Activated CD8-positive, alpha-beta memory T cell treated with anti-CD3 and anti-CD28 coated beads, Interleukin-2, amount 10 ng/mL, durations not matched to agents 7 days and 5 days (primary cell): ENCODE measurements around the gene ALPK3. TPM values are rescaled to one million over a fixed set of nuclear protein-coding genes. Genes with fewer than 3 reads are reported as not detected.
"Not testable (repeated sequence)": the region's sequence is repeated elsewhere in the genome, so short reads cannot be mapped to it uniquely, and the experiment has no call there.

ENCODE experiments used
- ATAC-seq: fragments of 150-1000 bp; cut with Tn5 transposase; one replicate; pipeline ENCODE4 v1.10.0; 2021; ENCODE audit warnings: moderate library complexity
- CTCF ChIA-PET: fragments of 350-600 bp; sonication (Branson Sonifier 250); formaldehyde crosslinking; loops from one replicate; lab custom pipeline; 2021; ENCODE audit warnings: antibody characterized with exemption; lab: Charles Lee
- DNase-seq: peaks from one replicate; pipeline ENCODE4 v3.0.0-alpha.2; 2020
- H3K27ac Mint-ChIP-seq: one replicate; pipeline ENCODE4 v1.8.0; 2021; ENCODE audit warnings: mild to moderate bottlenecking, mixed read lengths
- H3K27me3 Mint-ChIP-seq: one replicate; pipeline ENCODE4 v1.8.0; 2021; ENCODE audit warnings: mixed read lengths
- H3K36me3 Mint-ChIP-seq: one replicate; pipeline ENCODE4 v1.8.0; 2021; ENCODE audit warnings: mild to moderate bottlenecking, mixed read lengths
- H3K4me1 Mint-ChIP-seq: one replicate; pipeline ENCODE4 v1.8.0; 2021; ENCODE audit warnings: mixed read lengths
- H3K4me3 Mint-ChIP-seq: one replicate; pipeline ENCODE4 v1.8.0; 2021; ENCODE audit warnings: mild to moderate bottlenecking, moderate library complexity, mixed read lengths
- H3K9me3 Mint-ChIP-seq: one replicate; pipeline ENCODE4 v1.8.0; 2022; ENCODE audit warnings: low read depth, mixed read lengths
- total RNA-seq, 2 experiments: library from RNA; stranded (reverse); gene quantifications; one replicate each; pipeline ENCODE4 v1.2.3, GENCODE V29; 2021

ALPK3 gene
- total RNA-seq, 2 experiments from 2014 or later = 0.23 to 0.35 TPM

DNA sequence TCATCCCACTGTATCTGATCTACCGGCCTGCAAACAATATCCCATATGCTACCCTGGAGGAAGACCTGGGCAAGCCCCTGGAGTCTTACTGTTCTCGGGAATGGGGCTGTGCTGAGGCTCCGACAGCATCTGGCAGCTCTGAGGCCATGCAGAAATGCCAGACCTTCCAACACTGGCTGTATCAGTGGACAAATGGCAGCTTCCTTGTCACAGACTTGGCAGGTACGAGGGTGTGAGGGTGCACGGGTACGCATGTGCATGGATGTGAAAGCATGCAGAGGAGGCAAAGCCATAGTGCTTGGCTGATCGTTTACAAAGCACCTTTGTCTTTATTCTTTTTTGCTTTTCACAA, 47.3 kb downstream of the ALPK3 start:
- H3K27me3 Mint-ChIP-seq = peaks cover 2% of the 10 kb centered on the region
- H3K9me3 Mint-ChIP-seq = no peaks in the 10 kb centered on the region
- CTCF ChIA-PET = interaction anchor here (1.0 to 1.5 kb wide), 2 partner anchors 10 to 294 kb away, joined by 3 read pairs; no protein-coding TSS in a partner anchor
- H3K27ac Mint-ChIP-seq = no peak overlapping the region
- no peak for ATAC-seq
- H3K4me1 Mint-ChIP-seq = no peaks in the 10 kb centered on the region
- H3K36me3 Mint-ChIP-seq = no peaks in the 10 kb centered on the region
- DNase-seq = no peak
- no peak overlapping the region for H3K4me3 Mint-ChIP-seq

DNA sequence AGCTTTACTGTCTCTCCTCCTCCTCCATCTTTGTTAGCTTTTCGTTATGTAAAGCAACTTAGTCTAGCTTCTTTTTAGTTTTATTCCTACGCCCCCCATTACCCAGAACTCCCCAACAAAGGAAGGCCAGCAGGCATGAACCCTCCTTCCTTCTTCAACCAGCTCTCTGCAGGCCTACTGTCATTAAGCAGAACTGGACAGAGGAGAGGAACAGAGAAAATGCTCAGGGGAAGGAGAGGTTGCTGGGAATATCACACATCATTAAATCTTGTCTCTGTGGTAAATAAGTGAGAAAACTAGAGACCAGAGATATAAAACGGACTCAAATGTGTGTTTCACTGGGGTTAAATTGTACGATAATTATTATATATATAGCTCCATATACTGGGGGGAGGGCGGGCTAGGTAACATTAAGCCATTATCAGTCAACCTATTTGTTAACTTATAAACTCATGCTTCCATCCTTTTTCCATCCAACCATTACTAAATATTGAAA, 48.0 kb downstream of the ALPK3 start:
- Mint-ChIP-seq H3K4me3 (no peak overlapping the region), H3K36me3 (no peaks in the 10 kb centered on the region), H3K4me1 (no peaks in the 10 kb centered on the region), H3K9me3 (no peaks in the 10 kb centered on the region), H3K27me3 (peaks cover 2% of the 10 kb centered on the region), H3K27ac (no peak overlapping the region)
- CTCF ChIA-PET = interaction anchor here (1.0 to 1.5 kb wide), 2 partner anchors 9 to 294 kb away, joined by 3 read pairs; no protein-coding TSS in a partner anchor
- DNase-seq (no peak), ATAC-seq (no peak)

DNA sequence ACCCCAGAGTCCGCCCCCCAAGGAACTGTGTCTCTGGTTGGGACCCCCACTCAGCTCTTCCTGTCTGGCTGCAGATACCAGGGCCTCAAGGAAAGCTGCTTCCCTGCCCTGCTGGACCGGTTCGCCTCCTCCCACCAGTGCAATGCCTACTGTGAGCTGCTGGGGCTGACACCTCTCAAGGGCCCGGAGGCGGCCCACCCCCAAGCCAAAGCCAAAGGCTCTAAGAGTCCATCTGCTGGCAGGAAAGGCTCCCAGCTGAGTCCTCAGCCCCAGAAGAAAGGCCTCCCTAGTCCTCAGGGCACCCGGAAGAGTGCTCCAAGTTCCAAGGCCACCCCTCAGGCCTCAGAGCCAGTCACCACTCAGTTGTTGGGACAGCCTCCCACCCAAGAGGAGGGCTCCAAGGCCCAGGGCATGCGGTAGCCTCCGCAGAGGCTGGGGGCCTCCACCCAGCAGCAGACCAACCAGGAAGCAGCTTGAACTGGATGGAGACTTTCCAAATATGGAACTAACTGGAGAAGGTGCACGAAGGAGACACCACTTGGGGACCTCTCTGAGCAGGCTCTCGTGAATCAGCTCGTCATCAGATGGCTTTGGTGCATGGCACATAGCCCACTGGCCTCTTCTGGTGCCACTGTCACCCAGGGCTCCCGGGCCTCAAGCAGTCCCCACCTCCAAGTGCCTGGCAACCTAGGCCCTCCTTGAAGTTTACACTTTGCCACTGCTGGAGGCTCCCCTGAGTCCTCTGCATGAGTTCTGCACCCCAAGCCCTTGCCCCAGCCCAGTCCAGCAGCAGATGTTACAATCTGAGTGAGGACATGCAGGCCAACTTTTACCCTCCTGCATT, 51.1 kb downstream of the ALPK3 start:
- Mint-ChIP-seq H3K27me3 (no peaks in the 10 kb centered on the region), H3K36me3 (no peaks in the 10 kb centered on the region), H3K9me3 (no peaks in the 10 kb centered on the region), H3K4me3 (no peak overlapping the region), H3K27ac (no peak overlapping the region), H3K4me1 (no peaks in the 10 kb centered on the region)
- ATAC-seq = no peak
- CTCF ChIA-PET = no interaction called here
- no peak for DNase-seq

DNA sequence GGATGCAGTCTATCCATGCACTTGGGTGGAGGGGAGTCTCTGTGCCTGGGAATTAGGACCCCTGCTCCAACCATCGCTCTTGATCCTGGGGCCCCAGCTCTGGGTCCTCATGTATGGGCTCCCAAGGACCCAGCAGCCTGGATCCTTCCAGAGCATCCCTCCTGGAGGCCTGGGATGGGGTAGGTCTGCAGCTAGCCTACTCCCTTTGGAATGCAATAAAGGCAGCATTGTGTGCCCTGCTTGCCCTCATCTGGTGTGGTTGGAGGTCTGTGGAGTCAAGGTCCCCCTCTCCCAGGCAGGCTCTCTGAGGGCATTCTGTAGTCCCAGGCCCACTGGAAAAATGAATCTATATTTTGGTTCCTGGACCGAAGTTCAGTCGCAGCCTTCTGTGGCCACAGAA, 52.4 kb downstream of the ALPK3 start:
- H3K27me3 Mint-ChIP-seq = no peaks in the 10 kb centered on the region
- H3K4me3 Mint-ChIP-seq = no peak overlapping the region
- no peaks in the 10 kb centered on the region for H3K9me3 Mint-ChIP-seq
- CTCF ChIA-PET = interaction anchor here (1.3 kb wide), 1 partner anchor 271 kb away, joined by 3 read pairs; no protein-coding TSS in a partner anchor
- H3K36me3 Mint-ChIP-seq = no peaks in the 10 kb centered on the region
- ATAC-seq (no peak), DNase-seq (no peak)
- H3K4me1 Mint-ChIP-seq = peaks cover 2% of the 10 kb centered on the region
- no peak overlapping the region for H3K27ac Mint-ChIP-seq

DNA sequence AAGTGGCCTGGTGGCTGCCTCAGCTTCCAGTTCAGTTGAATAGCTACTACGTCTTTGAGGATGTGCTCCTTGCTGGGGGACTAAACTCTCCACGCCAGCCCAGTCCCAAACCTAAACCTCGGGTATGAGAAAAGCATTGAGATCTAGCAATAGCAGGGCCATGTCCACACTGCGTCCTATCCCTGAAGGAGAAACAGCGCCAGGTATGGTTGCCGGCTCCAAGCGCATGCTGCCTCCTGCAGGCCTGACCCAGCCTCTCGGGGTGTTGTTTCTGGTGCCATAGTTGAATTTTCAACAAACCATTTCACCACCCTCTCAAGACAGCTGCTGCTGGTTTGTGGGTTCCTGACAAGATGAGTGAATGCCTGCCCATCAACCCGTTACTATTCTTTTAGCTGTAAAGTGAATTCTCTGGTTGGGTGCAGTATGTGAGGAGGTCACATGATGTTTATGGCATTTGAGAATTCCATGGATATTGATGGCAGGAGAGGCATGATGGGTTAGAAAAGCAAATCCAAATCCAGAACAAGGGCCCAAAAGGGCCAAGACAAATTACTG, 54.4 kb downstream of the ALPK3 start:
- CTCF ChIA-PET = interaction anchor here (1.4 kb wide), 1 partner anchor 57 kb away, joined by 7 read pairs; no protein-coding TSS in a partner anchor

DNA sequence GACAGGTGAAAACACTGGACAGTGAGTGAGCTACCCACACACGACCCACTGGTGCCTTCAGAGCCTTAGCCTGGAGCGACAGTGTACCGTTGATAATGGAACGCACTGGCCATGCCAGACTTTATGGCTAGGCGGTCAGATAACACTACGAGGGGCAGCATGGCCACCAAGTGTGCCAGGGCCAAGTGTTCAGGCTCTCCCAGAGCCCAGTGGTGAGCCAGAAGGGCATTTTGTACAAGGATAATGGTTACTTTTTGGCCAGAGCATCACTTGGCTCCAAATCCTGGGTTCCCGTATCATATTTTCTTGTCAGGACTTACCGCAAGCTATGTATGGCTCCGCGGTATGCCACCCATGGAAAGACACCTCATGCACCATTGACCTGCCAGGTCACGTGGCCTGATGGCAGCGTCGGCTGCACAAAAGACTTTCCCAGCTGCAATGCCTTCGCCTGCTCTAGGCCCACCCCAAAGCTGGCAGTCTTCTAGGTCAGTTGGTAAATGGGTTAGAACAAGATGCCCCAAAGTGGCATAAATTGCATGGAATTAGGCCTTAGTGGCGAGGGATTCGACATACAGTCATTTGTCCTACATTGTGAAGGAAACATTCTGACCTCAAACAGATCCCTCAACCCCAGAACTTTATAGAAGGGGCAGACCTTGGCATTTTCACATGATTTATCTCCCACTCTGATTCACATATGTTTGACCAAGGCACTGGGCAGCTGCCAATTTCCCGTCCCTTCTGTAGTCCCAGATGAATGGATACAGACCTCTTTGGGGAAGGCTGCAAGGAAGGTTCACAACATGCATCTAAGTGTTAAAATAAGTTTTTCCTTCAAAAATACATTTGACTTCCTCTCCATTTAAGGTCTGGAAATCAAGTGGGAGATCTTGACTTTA, 55.1 kb downstream of the ALPK3 start:
- no peak overlapping the region for H3K4me3 Mint-ChIP-seq
- no peaks in the 10 kb centered on the region for H3K36me3 Mint-ChIP-seq
- no peak overlapping the region for H3K27ac Mint-ChIP-seq
- no peak for ATAC-seq
- CTCF ChIA-PET = no interaction called here
- H3K27me3 Mint-ChIP-seq = peaks cover 5% of the 10 kb centered on the region
- H3K9me3 Mint-ChIP-seq = no peaks in the 10 kb centered on the region
- DNase-seq = no peak
- peaks cover 4% of the 10 kb centered on the region for H3K4me1 Mint-ChIP-seq

More for the DNA sequence above, 54.4 kb downstream of the ALPK3 start:
- Mint-ChIP-seq H3K4me3 (no peak overlapping the region), H3K36me3 (no peaks in the 10 kb centered on the region), H3K27me3 (peaks cover 5% of the 10 kb centered on the region), H3K27ac (no peak overlapping the region), H3K9me3 (no peaks in the 10 kb centered on the region), H3K4me1 (peaks cover 2% of the 10 kb centered on the region)
- DNase-seq (no peak), ATAC-seq (no peak)

DNA sequence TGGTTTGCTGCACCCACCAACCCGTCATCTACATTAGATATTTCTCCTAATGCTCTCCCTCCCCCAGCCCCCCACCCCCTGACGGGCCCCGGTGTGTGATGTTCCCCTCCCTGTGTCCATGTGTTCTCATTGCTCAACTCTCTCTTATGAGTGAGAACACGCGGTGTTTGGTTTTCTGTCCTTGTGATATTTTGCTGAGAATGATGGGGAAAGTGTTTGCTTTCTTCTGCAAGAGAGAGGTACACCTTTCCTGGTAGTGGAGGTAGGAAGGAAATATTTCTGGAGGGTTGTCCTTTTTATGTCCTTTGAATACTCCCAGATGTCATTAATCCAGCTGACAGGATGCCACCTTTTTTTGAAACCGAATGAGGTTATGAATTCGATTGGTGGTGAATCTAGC, 56.8 kb downstream of the ALPK3 start:
- H3K27ac Mint-ChIP-seq = no peak overlapping the region
- no peaks in the 10 kb centered on the region for H3K9me3 Mint-ChIP-seq
- no peak for ATAC-seq
- H3K4me1 Mint-ChIP-seq = peaks cover 4% of the 10 kb centered on the region
- H3K36me3 Mint-ChIP-seq = no peaks in the 10 kb centered on the region
- CTCF ChIA-PET = interaction anchor here (1.5 kb wide), 1 partner anchor 9 kb away, joined by 3 read pairs; no protein-coding TSS in a partner anchor
- H3K4me3 Mint-ChIP-seq = no peak overlapping the region
- H3K27me3 Mint-ChIP-seq = peaks cover 5% of the 10 kb centered on the region
- DNase-seq = no peak

DNA sequence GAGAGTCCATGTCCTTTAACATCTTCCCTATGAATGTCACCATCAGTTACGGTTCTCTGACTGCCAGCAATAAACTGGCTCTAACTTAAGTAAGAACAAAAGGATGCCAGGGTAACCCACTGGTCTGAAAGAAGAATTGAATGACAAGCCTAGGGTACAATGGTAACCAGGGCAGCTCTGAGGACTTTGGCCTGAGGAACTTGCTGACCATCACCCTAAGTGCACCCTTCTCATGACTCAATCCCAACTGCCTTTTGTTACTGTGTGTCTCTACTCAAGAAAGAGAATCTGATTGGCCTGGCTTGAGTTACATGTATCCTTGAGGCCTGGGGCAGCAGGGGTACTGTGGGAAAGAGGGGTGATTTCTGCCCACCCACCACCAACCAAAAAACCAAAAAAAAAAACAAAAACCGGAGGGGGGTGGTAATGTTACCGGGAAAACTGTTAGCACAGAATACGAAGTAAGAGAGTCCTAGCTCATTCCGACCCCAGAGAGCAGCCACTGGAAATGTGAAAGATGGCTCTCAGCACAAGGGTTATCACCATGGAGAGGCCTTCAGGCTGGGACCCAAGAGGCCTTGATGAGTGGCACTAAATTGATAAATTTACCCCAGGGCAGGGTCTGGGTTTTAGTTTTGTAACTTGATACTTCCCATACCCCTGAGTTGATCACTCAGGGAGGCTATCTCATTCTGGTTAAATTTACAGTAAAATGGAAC, 58.0 kb downstream of the ALPK3 start:
- H3K4me3 Mint-ChIP-seq = no peak overlapping the region
- H3K4me1 Mint-ChIP-seq = peaks cover 4% of the 10 kb centered on the region
- ATAC-seq (no peak), DNase-seq (no peak)
- H3K27ac Mint-ChIP-seq = no peak overlapping the region
- CTCF ChIA-PET = interaction anchor here (1.5 kb wide), 1 partner anchor 10 kb away, joined by 3 read pairs; no protein-coding TSS in a partner anchor
- H3K36me3 Mint-ChIP-seq = no peaks in the 10 kb centered on the region
- no peaks in the 10 kb centered on the region for H3K9me3 Mint-ChIP-seq
- peaks cover 5% of the 10 kb centered on the region for H3K27me3 Mint-ChIP-seq

DNA sequence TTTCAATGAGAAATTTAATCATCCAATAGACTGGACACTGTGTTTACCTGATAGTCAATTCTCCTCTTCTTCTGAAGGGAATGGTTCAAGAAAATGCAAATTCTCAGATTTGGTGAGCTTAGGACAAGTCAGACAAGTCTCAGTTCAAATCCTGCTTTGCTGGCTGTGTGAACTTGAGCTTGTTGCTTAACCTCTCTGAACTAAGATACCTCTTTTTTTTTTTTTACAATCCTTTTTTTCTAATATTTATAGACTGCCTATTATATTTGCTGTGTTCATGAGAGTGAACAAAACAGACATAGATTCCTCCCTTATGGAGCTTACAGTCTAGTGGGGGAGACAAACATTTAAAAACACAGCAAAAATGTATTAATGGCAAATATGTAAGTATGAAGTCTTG, 59.1 kb downstream of the ALPK3 start:
- H3K27me3 Mint-ChIP-seq = peaks cover 5% of the 10 kb centered on the region
- CTCF ChIA-PET = interaction anchor here (1.0 to 1.3 kb wide), 2 partner anchors 283 to 289 kb away, joined by 3 to 4 read pairs; no protein-coding TSS in a partner anchor
- ATAC-seq (no peak), DNase-seq (no peak)
- no peaks in the 10 kb centered on the region for H3K9me3 Mint-ChIP-seq
- H3K36me3 Mint-ChIP-seq = no peaks in the 10 kb centered on the region
- H3K27ac Mint-ChIP-seq = no peak overlapping the region
- no peak overlapping the region for H3K4me3 Mint-ChIP-seq
- H3K4me1 Mint-ChIP-seq = peaks cover 4% of the 10 kb centered on the region

DNA sequence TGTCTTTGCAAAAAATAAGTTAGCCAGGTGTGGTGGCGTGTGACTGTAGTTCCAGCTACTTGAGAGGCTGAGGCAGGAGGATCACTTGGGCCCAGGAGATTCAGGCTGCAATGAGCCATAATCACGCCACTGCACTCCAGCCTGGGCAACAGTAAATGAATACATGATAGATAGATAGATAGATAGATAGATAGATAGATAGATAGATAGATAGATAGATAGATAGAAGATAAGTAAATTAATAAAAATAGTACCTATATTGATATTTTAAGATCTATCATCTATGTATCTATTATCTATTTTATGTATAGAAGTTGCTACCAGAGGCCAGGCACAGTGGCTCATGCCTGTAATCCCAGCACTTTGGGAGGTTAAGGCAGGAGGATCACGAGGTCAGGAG, 60.5 kb downstream of the ALPK3 start:
- H3K36me3 Mint-ChIP-seq, DNase-seq, H3K27ac Mint-ChIP-seq, H3K9me3 Mint-ChIP-seq, H3K4me3 Mint-ChIP-seq, ATAC-seq, H3K27me3 Mint-ChIP-seq, H3K4me1 Mint-ChIP-seq: not testable (repeated sequence)
- CTCF ChIA-PET = interaction anchor here (0.8 to 2.4 kb wide), 11 partner anchors 32 to 292 kb away, joined by 3 to 24 read pairs (median 5); partner anchors contain the start of genes WDR73 and ZSCAN2

DNA sequence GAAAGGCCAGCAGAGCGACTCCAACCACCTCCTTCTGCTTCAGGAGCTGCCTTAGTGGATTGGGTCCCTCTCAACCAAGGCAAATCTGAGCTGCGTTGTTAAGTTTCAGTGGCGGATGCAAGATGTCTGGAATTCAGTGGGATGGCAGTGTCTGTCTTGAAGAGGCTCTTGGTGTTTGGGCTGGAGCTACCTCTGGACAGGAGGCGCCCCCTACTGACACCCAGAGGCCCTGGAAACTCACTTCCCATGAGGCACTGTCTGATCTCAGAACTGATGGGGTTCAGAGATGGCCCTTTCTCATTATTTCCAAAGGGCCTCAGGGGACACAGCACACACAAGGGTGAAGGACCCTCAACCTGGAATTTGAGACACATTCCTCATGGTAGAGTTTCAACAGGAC, 61.3 kb downstream of the ALPK3 start:
- Mint-ChIP-seq H3K4me3 (no peak overlapping the region), H3K27ac (no peak overlapping the region), H3K4me1 (peaks cover 4% of the 10 kb centered on the region), H3K9me3 (no peaks in the 10 kb centered on the region), H3K36me3 (no peaks in the 10 kb centered on the region), H3K27me3 (peaks cover 7% of the 10 kb centered on the region)
- DNase-seq (peak; percentile 78), ATAC-seq (peak; percentile 85)
- CTCF ChIA-PET = interaction anchor here (0.7 to 2.4 kb wide), 18 partner anchors 9 to 307 kb away, joined by 3 to 24 read pairs (median 4); partner anchors contain the start of genes WDR73 and ZSCAN2

DNA sequence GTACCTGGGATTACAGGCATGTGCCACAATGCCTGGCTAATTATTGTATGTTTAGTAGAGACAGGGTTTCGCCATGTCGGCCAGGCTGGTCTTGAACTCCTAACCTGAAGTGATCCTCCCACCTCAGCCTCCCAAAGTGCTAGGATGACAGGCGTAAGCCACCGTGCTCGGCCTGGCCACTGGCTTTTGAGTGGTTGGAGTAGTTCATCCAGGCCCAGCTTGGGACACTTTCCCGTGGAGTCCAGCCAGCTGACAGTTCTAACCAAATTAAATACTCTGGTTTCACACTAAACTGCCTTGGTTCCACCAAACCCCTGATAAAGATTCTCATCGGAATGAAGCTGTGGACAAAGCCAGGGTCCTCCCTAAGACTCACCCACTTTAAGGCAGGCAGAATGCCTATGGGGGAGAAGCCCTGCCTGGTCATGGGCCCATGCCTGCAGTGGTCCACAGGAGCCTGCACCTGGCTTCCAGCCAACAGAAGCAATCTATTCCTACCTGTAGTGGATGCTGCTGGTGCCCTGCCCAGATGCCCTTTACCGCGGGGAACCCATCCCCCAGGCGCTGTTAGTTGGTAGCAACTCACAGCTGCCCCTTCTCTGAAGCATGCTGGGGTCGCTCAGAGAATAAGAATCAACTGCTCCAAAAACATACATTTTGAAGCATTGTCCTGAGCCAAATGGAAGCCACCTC, 62.1 kb downstream of the ALPK3 start:
- Mint-ChIP-seq H3K27ac (no peak overlapping the region), H3K4me3 (no peak overlapping the region), H3K9me3 (no peaks in the 10 kb centered on the region), H3K27me3 (peaks cover 7% of the 10 kb centered on the region), H3K36me3 (no peaks in the 10 kb centered on the region), H3K4me1 (peaks cover 3% of the 10 kb centered on the region)
- no peak for ATAC-seq
- CTCF ChIA-PET = interaction anchor here (0.9 to 2.4 kb wide), 10 partner anchors 8 to 308 kb away, joined by 3 to 24 read pairs (median 5); partner anchors contain the start of gene ZSCAN2
- DNase-seq = no peak
